HAP-1 (cell line): ENCODE measurements around the gene SSUH2.
"Not testable (repeated sequence)": the region's sequence is repeated elsewhere in the genome, so short reads cannot be mapped to it uniquely, and the experiment has no call there.

Experiments
- DNase-seq, 2 experiments: peaks; one replicate each; pipeline ENCODE4 v3.0.0-alpha.2; 2016 to 2020; ENCODE audit warnings: low spot score in 2 of 2
- H3K27me3 ChIP-seq: fragments of 250-450 bp; sonication (Bioruptor Pico); 2 replicates; pipeline ENCODE4 v1.5.1; 2020; ENCODE audit warnings: low read depth, mild to moderate bottlenecking, moderate library complexity
- H3K36me3 ChIP-seq: fragments of 250-450 bp; sonication (Bioruptor Pico); replicated peaks from 2 replicates; pipeline ENCODE4 v1.5.1; 2020; ENCODE audit warnings: mild to moderate bottlenecking
- H3K4me1 ChIP-seq: fragments of 250-450 bp; sonication (Bioruptor Pico); 2 replicates; pipeline ENCODE4 v1.5.1; 2020; ENCODE audit warnings: mild to moderate bottlenecking
- H3K4me3 ChIP-seq: fragments of 250-450 bp; sonication (Bioruptor Pico); 2 replicates; pipeline ENCODE4 v1.5.1; 2020; ENCODE audit warnings: mild to moderate bottlenecking, moderate library complexity
- H3K9me3 ChIP-seq: fragments of 250-450 bp; sonication (Bioruptor Pico); 2 replicates; pipeline ENCODE4 v1.5.1; 2020; ENCODE audit warnings: mild to moderate bottlenecking, moderate library complexity
- in situ Hi-C: fragments of 300-500 bp; cut with MboI; formaldehyde crosslinking; loops from 3 replicates; pipeline ENCODE4 v1.14.3; 2020; ENCODE audit warnings: low sequenced_read_pairs, inconsistent platforms, mixed read lengths

SSUH2 gene

DNA sequence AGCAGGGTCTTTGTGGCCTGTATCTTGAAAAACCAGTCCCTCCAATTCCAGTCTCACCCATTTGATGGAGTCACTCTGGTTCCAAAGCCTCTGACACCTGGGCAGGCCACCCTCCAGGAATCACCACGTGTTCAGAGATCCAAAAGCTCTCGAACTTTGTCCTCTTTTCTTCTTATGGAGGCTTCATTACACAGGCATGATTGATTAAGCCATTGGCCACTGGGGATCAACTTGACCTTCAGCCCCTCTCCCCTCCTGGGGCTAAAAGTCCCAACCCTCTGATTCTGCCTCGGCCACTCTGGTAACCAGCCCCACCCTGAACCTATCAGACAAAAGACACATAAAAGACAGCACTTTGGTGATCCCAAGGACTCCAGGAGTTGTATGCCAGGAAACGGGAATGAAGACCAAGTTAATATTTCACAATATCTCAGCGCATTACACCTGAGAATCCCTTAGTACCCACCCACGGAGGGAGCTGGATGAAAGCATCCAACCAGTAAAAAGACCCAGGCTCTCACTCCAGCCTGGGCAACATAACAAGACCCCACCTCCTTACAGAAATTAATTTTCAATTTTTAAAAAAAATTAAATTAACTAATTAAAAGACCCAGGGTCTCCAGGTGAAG, 23.0 kb upstream of the SSUH2 start:
- in situ Hi-C loops, result no loop called here
- Histone ChIP-seq H3K36me3 (no peaks in the 10 kb centered on the region), H3K4me3 (no peak overlapping the region), H3K9me3 (no peaks in the 10 kb centered on the region), H3K27me3 (peaks cover 18% of the 10 kb centered on the region), H3K4me1 (no peaks in the 10 kb centered on the region)
- no peak for DNase-seq

DNA sequence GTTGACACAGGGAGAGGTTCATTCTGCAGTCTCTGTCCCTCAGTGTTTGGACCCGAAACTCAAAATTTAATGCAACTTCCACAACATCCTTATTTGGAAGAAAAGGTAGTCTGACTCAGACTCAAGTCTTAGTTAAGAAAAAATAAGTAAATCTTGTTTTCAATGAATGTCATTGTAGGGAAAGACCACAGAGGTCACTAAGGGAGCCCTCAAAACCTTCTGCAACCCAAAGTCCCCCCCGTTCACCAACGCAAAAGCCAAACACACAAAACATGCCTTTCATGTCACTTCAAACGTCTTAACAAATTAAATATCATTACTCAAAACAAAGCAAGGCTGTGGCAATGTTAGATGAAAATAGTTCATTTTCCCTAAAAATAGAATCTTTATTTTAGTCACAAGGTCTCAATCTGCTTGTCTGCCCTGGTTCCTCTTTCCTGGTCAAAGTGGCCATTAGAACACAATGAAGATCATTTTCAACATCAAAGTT, 20.9 kb upstream of the SSUH2 start:
- in situ Hi-C loops, result no loop called here
- H3K4me1 ChIP-seq, result no peaks in the 10 kb centered on the region
- no peaks in the 10 kb centered on the region for H3K36me3 ChIP-seq
- peaks cover 18% of the 10 kb centered on the region for H3K27me3 ChIP-seq
- DNase-seq, result no peak
- no peaks in the 10 kb centered on the region for H3K9me3 ChIP-seq
- H3K4me3 ChIP-seq, result no peak overlapping the region

DNA sequence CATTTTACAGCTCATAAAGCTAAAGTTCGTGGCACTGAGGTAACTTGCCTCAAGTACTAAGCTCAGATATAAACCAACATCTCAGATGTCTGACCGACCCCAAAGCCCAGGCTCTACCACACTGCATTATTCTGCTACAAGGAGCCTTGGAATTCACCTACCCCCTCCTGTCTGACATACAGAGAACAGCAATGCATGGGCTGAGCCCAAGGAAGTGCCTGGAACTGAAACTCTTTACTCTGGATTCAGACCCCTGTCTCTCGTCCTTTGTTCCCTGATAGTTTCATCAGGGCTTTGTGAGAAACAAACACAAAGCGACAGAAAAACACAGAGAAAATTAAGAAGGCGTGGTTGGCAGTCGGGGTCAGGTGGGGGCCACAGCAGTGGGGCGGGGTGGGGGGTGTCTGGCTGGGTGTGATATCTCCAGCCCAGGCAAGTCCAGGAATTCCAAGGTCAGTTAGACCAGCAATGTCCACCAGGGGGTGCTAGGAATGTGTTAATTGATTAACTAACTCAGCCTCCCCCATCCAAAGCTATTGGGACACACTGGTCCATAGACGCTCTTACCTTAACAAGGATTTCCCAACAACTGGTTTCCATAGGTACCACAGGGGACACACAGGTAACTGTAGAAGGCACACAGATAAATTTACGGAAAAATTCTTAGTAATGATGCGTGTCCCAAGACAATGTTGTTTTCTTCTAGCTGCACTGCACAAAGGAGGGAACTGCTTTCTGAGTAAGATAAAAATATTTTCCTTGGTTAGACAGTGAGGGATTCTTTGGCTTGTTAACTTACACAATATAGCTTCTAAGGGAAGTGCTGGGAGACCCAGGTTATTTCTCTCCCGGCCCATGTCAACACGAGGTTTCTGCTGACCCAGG, 18.8 kb upstream of the SSUH2 start:
- in situ Hi-C loops, result no loop called here
- DNase-seq, result peak; percentile 36 to 87
- Histone ChIP-seq H3K27me3 (peaks cover 14% of the 10 kb centered on the region), H3K4me1 (no peaks in the 10 kb centered on the region), H3K36me3 (no peaks in the 10 kb centered on the region), H3K4me3 (no peak overlapping the region), H3K9me3 (no peaks in the 10 kb centered on the region)

DNA sequence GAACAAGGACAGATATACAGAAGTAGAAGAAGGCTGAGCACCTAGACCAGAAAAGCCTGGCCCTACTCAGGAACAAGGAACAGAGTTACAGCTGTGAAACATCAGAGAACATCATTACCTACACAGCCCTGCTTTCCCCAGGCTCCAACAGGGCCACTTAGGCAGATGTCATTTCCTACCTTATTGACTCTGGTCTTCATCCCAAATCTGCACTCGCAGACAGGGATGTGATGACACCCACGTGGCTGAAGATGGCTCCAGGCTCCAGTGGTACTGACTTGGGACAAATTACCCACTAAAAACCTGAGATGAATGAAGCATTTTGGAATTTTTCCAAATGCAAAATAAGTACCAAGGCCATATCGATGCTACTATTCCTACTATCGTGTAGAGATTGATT, 18.0 kb upstream of the SSUH2 start:
- Histone ChIP-seq H3K9me3 (no peaks in the 10 kb centered on the region), H3K27me3 (peaks cover 12% of the 10 kb centered on the region), H3K4me3 (no peak overlapping the region), H3K4me1 (peaks cover 3% of the 10 kb centered on the region; the same call in 1 of the 2 replicates), H3K36me3 (no peaks in the 10 kb centered on the region)
- in situ Hi-C loops, result no loop called here
- no peak for DNase-seq

DNA sequence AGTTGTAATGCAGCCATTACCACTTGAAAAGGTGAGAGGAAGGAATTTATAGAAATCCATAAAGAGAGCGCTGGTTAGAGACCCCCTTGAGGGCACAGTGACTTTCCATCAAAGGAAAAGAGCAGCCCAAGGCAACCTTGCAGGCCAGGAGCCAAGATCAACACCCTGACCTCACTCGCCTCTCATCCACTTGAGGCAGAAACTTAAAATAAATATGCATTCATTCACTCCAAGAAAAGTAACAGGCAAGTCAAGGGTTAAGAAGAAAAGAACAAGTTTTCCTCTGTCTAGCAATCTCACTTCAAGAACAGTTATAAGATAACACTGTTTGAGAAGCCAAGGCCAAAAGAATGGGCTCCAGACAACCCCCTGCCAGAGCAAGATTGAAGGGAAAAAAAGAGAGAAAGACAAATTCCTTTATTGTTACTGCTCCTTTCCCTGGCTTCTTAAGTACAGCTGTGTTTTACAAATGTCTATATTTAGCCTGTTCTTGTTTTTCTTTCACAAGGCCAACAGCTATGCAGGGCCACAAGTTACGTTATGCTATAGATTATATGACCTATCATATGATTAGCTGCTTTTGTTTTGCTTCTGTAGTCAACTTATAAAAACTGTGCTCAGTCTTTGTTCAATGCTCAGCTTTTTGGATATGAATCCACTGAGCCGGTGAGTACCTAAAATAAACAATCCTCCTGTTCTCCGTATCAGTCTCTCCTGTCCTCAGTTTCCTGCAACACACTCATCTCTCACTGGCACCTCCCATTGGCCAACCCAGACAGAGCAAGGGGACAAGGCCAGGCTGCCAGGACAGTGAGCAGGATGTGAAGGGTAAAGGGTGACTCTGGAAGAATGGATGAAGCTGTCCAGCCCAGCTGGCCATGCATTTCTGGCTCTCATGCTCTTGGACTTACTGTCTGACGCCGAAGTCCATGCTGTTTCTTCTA, 15.8 kb upstream of the SSUH2 start:
- H3K4me1 ChIP-seq, result peaks cover 3% of the 10 kb centered on the region; the same call in 1 of the 2 replicates

DNA sequence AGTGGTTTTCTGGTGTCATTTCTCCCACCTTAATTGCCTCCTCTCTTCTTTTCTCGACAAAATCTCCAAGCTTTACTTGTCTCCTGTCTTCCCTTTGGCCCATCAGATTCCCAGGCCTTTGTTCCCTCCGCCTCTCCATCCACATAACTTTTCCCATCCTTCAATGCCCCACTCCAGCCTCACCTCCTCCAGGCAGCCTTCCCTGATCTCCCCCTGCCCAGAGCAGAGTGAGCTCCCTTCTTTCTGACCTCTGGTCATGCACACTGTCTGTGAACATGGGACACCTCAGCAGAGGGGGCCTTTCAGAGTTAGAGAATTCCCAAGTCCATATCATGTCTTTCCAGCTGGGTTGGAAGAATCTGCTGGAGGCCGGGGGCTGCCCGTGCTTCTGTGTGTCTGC, 14.6 kb upstream of the SSUH2 start:
- Histone ChIP-seq H3K4me3 (no peak overlapping the region), H3K27me3 (no peaks in the 10 kb centered on the region; the same call in 1 of the 2 replicates), H3K9me3 (no peaks in the 10 kb centered on the region), H3K4me1 (peaks cover 3% of the 10 kb centered on the region; the same call in 1 of the 2 replicates), H3K36me3 (no peaks in the 10 kb centered on the region)
- in situ Hi-C loops, result no loop called here
- DNase-seq, result no peak

More for the DNA sequence above, 15.8 kb upstream of the SSUH2 start:
- H3K9me3 ChIP-seq, result no peaks in the 10 kb centered on the region
- in situ Hi-C loops, result no loop called here
- DNase-seq, result no peak
- peaks cover 9% of the 10 kb centered on the region for H3K27me3 ChIP-seq
- no peaks in the 10 kb centered on the region for H3K36me3 ChIP-seq
- no peak overlapping the region for H3K4me3 ChIP-seq

DNA sequence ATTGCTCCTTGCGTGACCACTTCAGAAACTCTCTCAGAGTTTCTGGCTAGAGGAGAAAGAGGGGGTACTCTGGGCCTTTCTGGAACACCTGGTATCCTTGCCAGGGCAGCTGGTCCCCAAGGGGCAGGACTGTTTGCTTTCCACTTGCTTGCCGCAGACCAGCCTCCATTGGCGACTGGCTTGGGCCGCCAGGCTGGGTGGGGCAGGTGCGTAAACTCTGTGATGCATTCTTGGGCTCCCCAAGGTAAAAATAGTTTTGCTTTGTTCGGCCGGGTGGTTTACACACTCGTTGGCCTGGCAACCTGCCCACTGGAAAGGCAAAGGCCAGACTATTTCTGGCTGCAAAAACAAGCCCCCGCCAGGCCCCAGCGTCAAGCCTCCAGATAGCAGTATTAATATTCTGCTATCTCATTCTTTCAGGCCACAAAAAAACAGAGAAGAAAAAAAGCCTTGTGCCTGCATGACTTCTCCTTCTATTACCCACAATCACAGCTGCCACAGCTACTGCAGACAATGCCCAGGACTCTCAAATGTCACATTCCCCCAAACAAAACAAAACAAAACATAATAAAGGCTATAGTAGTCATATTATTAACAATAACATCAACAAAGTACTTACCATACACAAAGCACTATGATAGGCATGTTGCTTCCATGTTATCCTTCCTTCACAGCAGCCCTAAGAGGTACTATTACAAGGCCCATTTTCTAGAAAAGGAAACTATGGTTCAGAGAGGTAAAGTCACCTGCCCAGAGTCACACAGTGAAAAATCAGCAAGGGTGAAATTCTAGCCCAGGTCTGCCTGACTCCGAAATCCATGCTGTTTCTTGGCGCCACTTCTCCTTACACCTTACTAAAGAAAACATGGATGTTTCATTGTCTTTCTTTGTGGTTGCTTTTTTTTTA, 14.0 kb upstream of the SSUH2 start:
- no peaks in the 10 kb centered on the region for H3K9me3 ChIP-seq
- peak; percentile 17 to 66 for DNase-seq
- no peak overlapping the region for H3K4me3 ChIP-seq
- in situ Hi-C loops, result no loop called here
- no peaks in the 10 kb centered on the region for H3K36me3 ChIP-seq
- H3K4me1 ChIP-seq, result peaks cover 3% of the 10 kb centered on the region; the same call in 1 of the 2 replicates
- no peaks in the 10 kb centered on the region; the same call in 1 of the 2 replicates for H3K27me3 ChIP-seq

DNA sequence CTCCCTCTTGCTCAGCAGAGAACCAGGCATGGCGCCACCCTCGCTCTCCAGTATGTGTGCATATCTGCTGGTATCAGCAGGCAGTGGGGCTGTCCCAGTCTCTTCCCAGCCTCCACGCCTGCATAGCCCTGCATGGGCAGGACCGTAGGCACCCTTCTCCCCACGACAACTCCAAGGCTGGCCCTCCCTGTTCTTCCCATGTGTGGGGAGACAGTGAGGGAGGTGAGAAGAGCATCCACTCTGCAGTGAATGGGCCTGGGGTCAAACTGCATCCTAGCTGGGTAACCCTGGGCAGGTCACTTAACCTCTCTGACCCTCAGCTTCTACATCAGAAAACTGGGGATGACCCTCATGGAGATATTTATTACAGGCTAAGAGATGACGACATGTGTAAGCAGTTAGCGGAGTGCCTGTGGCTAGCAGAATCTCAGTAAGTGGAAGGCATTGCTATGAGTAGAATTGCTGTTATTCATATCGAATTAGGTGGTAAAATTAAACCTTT, 13.3 kb upstream of the SSUH2 start:
- H3K36me3 ChIP-seq, result no peaks in the 10 kb centered on the region
- no peaks in the 10 kb centered on the region; the same call in 1 of the 2 replicates for H3K27me3 ChIP-seq
- in situ Hi-C loops, result no loop called here
- no peak for DNase-seq
- H3K4me1 ChIP-seq, result peaks cover 3% of the 10 kb centered on the region; the same call in 1 of the 2 replicates
- H3K9me3 ChIP-seq, result no peaks in the 10 kb centered on the region
- no peak overlapping the region for H3K4me3 ChIP-seq

DNA sequence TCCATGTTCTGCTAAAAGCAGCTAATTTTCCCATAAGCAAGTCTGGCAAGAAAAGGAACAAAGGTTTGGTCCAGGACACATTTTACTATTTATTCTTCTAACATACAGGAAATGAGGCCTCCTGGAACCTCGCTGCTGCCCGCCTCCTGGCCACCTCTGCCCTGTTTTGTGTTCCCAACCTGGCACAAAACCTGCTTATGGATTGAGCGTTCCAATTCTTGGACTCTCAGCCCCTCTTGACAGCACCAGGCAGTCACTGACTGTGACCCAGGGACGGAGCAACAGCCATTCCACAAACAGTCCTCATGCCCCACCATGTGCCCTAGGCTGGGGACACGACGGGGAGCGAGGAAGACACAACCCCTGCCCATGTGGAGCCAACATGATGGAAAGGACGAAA, 11.6 kb upstream of the SSUH2 start:
- H3K36me3 ChIP-seq, result no peaks in the 10 kb centered on the region
- no peaks in the 10 kb centered on the region for H3K27me3 ChIP-seq
- H3K9me3 ChIP-seq, result no peaks in the 10 kb centered on the region
- no peak for DNase-seq
- H3K4me1 ChIP-seq, result peaks cover 3% of the 10 kb centered on the region; the same call in 1 of the 2 replicates
- in situ Hi-C loops, result no loop called here
- no peak overlapping the region for H3K4me3 ChIP-seq

DNA sequence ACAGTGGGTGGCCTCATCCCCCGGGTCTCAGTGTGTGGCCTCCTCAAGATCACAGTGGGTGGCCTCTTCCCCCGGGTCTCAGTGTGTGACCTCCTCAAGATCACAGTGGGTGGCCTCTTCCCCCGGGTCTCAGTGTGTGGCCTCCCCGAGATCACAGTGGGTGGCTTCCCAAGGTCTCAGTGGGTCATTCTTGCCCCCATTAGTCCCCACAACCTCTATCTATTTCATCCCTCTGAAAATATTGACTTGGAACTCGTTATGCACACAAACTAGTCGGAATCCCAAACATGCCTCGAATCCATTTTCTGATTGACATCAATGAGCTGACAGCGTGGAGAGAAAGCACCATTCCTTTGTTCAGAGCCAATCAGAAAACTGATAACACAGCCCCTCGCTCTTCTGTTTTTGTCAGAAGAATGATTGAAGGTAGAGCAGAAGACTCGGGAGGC, 10.8 kb upstream of the SSUH2 start:
- H3K4me3 ChIP-seq, result no peak overlapping the region
- H3K36me3 ChIP-seq, result no peaks in the 10 kb centered on the region
- DNase-seq, result no peak
- in situ Hi-C loops, result no loop called here
- H3K27me3 ChIP-seq, result no peaks in the 10 kb centered on the region
- H3K4me1 ChIP-seq, result peaks cover 3% of the 10 kb centered on the region
- no peaks in the 10 kb centered on the region for H3K9me3 ChIP-seq

DNA sequence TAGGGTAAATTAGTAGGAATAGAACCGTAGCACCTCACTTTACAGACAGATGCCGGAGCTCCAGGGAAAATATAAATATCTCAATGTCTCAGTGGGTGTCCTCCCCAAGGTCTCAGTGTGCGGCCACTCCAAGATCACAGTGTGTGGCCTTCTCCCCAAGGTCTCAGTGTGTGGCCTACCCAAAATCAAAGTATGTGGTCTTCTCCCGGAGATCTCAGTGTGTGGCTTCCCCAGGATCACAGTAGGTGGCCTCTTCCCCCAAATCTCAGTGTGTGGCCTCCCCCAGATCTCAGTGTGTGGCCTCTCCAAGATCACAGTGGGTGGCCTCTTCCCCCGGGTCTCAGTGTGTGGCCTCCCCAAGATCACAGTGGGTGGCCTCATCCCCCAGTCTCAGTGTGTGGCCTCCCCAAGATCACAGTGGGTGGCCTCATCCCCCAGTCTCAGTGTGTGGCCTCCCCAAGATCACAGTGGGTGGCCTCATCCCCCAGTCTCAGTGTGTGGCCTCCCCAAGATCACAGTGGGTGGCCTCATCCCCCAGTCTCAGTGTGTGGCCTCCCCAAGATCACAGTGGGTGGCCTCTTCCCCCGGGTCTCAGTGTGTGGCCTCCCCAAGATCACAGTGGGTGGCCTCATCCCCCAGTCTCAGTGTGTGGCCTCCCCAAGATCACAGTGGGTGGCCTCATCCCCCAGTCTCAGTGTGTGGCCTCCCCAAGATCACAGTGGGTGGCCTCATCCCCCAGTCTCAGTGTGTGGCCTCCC, 10.2 kb upstream of the SSUH2 start:
- H3K9me3 ChIP-seq, H3K4me3 ChIP-seq, DNase-seq, H3K36me3 ChIP-seq, in situ Hi-C loops, H3K4me1 ChIP-seq, H3K27me3 ChIP-seq: not testable (repeated sequence)
